IPS-15b (cell line): ENCODE data around the gene NOPCHAP1.
A peak's percentile ranks its signal among the peaks of the same experiment; 100 is the strongest.
"Not testable (repeated sequence)": the region's sequence is repeated elsewhere in the genome, so short reads cannot be mapped to it uniquely, and the experiment has no call there.

Source experiments
- H3K27me3 ChIP-seq: one replicate; pipeline ENCODE4 v1.6.1; 2013; ENCODE audit warnings: low read length; ENCODE audit not compliant: control insufficient read depth, insufficient read depth
- H3K36me3 ChIP-seq: one replicate; pipeline ENCODE4 v1.6.1; 2013; ENCODE audit warnings: low read length; ENCODE audit not compliant: control insufficient read depth, insufficient read depth
- H3K4me1 ChIP-seq: one replicate; pipeline ENCODE4 v1.6.1; 2013; ENCODE audit warnings: mild to moderate bottlenecking, low read length; ENCODE audit not compliant: control insufficient read depth, insufficient read depth
- H3K4me3 ChIP-seq: one replicate; pipeline ENCODE4 v1.5.1; 2013; ENCODE audit warnings: low read depth, low read length
- H3K9ac ChIP-seq: one replicate; pipeline ENCODE4 v1.6.1; 2013; ENCODE audit warnings: low read depth, mild to moderate bottlenecking, low read length
- H3K9me3 ChIP-seq: one replicate; pipeline ENCODE4 v1.6.1; 2013; ENCODE audit warnings: mild to moderate bottlenecking, low read length; ENCODE audit not compliant: control insufficient read depth, insufficient read depth

NOPCHAP1 gene, protein sequence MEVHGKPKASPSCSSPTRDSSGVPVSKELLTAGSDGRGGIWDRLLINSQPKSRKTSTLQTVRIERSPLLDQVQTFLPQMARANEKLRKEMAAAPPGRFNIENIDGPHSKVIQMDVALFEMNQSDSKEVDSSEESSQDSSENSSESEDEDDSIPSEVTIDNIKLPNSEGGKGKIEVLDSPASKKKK

DNA sequence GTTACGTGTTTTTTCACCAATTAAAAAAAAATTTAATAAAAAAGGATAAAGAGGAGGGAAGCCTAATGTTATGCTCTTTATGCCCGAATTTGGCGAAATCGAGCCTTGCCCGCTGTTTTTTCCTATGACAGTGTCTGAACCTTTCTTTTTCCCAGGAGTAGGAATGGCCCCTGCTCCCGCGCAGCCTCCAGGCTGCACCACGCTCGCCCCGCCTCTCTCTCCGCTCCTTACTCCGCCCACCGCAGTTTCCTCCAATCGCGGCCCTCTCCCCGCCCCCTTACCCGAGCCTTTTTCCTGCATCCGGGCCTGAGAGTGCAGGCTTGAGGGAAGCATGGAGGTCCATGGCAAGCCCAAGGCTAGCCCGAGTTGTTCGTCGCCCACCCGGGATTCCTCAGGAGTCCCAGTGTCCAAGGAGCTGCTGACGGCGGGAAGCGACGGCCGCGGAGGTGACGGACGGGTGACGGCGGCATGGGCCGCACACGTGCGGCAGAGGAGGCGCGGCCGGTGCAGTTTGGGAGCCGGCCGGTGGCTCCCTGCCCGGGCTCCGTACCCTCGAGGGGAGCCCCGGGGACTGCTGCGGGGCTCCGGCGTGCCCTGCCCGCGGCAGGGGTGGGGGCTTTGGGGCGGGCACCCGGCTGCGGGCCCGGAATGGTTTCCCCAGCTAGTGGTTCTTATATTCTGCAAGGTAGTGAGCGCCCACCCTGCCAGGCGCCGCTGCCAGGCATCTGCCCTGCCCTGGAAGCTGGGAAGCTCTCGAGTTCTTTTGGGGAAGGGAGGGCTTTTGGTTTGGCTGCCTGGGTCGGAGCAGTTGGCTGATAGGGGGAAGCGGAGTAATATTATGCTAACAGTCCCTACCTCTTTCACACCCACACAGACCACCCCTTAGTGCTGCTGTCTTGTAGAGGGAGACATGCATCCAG, at the start of gene NOPCHAP1:
NOPCHAP1 (plus strand) TSS at position 295 of the 920 bp plus-strand sequence; CDS start at position 332, 37 bp downstream.
- Histone ChIP-seq H3K36me3 (no peaks in the 10 kb centered on the region), H3K9ac (peak within 1 kb of the TSS; percentile 87), H3K4me1 (peaks cover 3% of the 10 kb centered on the region), H3K27me3 (no peaks in the 10 kb centered on the region), H3K9me3 (no peaks in the 10 kb centered on the region), H3K4me3 (peak within 1 kb of the TSS; percentile 90)

DNA sequence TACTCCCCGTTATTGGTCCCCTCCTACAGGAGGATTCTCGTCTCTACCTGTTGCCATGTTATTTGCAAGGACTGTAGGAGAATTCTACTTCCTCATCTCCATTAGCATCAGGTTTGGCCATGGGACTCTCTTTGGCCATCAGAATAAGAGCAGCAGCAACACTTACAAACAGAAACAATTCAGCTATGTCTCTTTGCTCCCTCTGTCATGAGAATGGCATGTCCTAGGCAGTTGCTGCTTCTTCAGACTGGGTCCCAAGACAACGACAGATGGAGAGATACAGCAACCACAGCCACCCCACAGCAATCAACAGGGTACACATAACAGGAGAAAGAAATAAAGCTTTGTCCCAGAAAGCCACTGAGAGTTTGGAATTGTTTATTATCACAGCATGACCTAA, 47.7 kb upstream of the NOPCHAP1 start:
- Histone ChIP-seq H3K9ac (no peak overlapping the region), H3K9me3 (no peaks in the 10 kb centered on the region), H3K4me1 (no peaks in the 10 kb centered on the region), H3K27me3 (no peaks in the 10 kb centered on the region), H3K36me3 (no peaks in the 10 kb centered on the region), H3K4me3 (no peak overlapping the region)

DNA sequence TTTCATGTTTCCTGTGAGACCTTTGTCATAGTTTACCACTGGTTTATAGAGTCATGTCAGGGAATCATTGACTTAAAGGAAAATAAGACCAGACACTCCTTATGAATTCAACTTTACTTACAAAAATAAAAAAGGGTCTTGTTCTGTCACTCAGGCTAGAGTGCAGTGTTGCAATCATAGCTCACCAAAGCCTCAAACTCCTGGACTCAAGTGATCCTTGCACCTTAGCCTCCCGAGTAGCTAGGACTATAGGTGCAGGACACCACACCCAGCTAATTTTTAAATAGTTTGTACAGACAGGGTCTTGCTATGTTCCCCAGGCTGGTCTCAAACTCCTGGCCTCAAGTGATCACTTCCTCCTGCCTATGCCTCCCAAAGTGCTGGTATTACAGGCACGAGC, 47.0 kb upstream of the NOPCHAP1 start:
- H3K4me1 ChIP-seq = no peaks in the 10 kb centered on the region
- H3K36me3 ChIP-seq = no peaks in the 10 kb centered on the region
- no peak overlapping the region for H3K9ac ChIP-seq
- no peaks in the 10 kb centered on the region for H3K9me3 ChIP-seq
- no peak overlapping the region for H3K4me3 ChIP-seq
- H3K27me3 ChIP-seq = no peaks in the 10 kb centered on the region

DNA sequence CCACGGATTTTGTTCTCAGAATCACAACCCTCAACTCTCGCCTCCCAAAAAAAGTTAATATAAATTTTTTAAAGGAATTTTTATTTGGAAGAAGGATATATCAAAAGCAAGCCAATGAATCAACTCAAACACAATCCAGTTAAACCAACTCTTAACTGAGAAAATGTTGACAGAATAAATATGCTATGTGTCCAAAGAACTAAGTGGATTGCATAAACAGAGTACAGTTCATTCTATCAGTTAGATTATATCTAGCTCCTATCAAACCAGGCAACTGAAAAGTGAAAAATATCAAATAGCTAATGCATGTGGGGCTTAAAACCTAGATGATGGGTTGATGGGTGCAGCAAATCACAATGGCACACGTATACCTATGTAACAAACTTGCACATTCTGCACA, 44.7 kb upstream of the NOPCHAP1 start:
- Histone ChIP-seq H3K4me1 (no peaks in the 10 kb centered on the region), H3K27me3 (no peaks in the 10 kb centered on the region), H3K9ac (no peak overlapping the region), H3K9me3 (no peaks in the 10 kb centered on the region), H3K36me3 (no peaks in the 10 kb centered on the region), H3K4me3 (no peak overlapping the region)

DNA sequence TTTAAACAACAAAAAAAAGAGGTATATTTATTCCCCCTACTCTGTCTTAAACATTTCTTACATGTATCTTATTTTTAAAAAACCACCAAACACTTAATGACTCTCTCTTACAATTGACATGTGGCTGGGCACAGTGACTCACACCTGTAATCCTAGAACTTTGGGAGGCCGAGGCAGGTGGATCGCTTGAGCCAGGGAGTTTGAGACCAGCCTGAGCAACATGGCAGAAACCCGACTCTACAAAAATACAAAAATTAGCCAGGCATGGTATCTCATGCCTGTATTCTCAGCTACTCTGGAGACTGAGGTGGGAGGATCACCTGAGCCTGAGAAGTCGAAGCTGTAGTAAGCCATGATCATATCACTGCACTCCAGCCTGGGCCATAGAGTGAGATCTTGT, 44.0 kb upstream of the NOPCHAP1 start:
- no peak overlapping the region for H3K9ac ChIP-seq
- no peaks in the 10 kb centered on the region for H3K4me1 ChIP-seq
- no peaks in the 10 kb centered on the region for H3K9me3 ChIP-seq
- H3K4me3 ChIP-seq = no peak overlapping the region
- H3K36me3 ChIP-seq = no peaks in the 10 kb centered on the region
- H3K27me3 ChIP-seq = no peaks in the 10 kb centered on the region

DNA sequence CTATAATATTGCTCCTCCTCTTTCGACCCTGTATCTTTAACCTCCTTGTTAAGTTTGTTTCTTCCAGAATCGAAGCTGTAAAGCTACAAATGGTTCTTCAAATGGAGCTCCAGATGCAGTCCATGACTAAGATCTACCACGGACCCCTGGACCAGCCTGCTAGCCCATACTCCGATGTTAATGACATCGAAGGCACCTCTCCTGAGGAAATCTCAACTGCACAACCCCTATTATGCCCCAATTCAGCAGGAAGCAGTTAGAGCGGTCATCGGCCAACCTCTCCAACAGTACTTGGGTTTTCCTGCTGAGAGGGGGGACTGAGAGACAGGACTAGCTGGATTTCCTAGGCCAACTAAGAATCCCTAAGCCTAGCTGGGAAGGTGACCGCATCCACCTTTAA, 42.7 kb upstream of the NOPCHAP1 start:
- not testable (repeated sequence) for H3K4me3 ChIP-seq, H3K4me1 ChIP-seq

DNA sequence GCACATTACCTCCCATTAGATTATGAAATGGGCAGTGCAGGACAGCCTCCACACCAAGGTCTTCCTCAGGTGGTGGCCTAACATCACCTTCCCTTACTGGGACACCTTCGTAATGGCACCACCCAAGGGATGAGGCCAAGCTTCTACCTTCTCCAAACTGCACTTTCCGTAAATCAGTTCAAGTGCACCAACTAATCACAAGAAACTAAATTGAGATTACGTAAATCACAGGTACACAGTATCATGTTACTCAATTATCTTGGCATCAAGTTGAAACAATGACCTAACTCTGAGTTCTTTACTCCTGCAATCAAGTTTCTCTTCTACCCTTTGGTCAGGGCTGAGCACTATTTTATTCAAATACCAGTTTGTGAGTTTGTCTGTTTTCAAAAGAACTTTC, 41.9 kb upstream of the NOPCHAP1 start:
- Histone ChIP-seq H3K36me3 (no peaks in the 10 kb centered on the region), H3K4me1 (no peaks in the 10 kb centered on the region), H3K27me3 (no peaks in the 10 kb centered on the region), H3K4me3 (no peak overlapping the region), H3K9ac (no peak overlapping the region), H3K9me3 (no peaks in the 10 kb centered on the region)

More for the DNA sequence above, 42.7 kb upstream of the NOPCHAP1 start:
- not testable (repeated sequence) for H3K27me3 ChIP-seq, H3K9ac ChIP-seq, H3K36me3 ChIP-seq, H3K9me3 ChIP-seq

DNA sequence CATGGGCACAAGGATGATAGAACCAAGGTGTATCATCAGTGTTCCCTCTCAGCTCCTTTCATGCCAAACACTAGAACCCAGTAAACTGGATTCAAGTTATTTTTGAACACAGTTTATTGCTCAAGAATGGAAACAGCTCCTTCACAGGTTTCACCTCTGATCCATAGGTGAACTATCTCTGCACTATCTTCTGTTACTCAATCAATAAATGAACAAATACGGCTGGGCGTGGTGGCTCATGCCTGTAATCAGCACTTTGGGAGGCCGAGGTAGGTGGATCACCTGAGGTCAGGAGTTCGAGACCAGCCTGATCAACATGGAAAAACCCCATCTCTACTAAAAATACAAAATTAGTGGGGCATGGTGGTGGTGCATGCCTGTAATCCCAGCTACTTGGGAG, 37.4 kb upstream of the NOPCHAP1 start:
- H3K4me1 ChIP-seq, H3K9me3 ChIP-seq, H3K36me3 ChIP-seq, H3K4me3 ChIP-seq, H3K27me3 ChIP-seq, H3K9ac ChIP-seq: not testable (repeated sequence)

DNA sequence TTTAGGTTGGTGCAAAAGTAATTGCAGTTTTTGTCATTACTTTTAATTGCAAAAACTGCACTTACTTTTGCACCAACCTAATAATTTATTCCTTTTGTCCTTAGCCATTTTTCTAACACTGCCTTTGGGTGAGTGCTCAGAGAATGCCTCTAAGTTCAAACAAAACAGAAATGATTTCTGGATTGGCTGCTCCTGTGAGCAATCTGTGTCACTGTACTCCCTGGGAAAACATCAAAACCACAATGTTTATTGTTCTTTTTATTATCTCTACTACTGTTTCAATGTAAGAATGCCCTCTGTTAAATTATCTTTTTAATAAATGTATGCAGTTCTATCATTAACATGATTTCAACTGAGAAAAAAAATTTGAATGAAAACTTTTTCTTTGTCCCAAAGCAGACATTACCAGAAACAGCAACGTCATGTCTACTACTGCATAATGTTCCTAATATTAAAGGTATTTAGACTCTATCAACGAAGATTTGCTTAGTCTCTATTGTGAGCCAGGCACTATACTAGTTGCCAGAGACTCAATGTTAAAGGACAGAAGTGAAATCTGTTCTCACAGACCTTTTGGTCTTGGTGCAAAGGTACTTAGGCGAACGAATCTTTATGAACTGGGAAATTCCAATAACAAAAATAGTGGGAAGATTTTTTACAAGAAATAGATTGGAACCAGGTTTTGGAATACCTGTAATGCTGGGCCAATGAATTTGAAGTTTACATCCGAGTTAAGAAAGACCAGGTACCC, 34.2 kb upstream of the NOPCHAP1 start:
- H3K9ac ChIP-seq = no peak overlapping the region
- no peak overlapping the region for H3K4me3 ChIP-seq
- H3K9me3 ChIP-seq = no peaks in the 10 kb centered on the region
- H3K4me1 ChIP-seq = no peaks in the 10 kb centered on the region
- H3K27me3 ChIP-seq = peaks cover 5% of the 10 kb centered on the region
- H3K36me3 ChIP-seq = no peaks in the 10 kb centered on the region

DNA sequence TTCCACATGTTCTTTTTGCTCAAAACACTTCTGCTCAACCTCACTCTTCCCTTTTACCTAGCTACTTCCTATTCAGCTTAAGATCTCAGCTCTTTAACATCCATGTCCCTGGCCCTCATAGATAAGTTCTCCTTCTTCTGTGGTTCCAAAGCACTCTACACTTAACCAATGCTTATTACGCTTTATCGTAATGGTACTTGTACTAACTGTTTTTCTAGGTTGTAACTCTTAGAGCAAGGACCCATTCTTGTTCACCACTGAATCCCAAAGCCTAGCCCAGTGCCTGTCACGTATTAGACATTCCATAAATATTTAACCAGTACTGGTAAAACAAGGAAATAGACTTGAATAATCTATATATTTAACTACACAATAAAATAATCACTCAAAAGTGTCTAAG, 33.3 kb upstream of the NOPCHAP1 start:
- Histone ChIP-seq H3K4me1 (no peaks in the 10 kb centered on the region), H3K9me3 (no peaks in the 10 kb centered on the region), H3K4me3 (no peak overlapping the region), H3K27me3 (peaks cover 10% of the 10 kb centered on the region), H3K36me3 (no peaks in the 10 kb centered on the region), H3K9ac (no peak overlapping the region)

DNA sequence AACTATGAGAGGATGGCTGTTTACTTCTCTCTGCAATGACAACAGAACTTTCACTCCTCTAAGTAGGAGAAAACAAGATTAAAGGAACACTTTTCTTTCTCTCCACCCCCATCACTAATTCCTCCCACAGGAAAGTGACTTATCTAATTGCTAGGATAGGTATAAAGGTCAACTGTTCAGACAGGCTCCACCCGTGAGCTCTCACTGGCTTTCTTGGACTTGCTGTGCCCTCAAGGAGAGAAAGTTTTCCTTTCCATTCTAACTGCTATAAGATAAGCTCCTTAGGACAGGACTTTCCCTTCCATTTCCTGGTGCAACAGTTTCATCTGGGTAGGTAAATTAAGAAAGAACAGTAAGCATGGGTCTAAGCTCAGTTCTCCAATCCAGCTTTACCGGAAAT, 32.8 kb upstream of the NOPCHAP1 start:
- Histone ChIP-seq H3K36me3 (no peaks in the 10 kb centered on the region), H3K4me3 (no peak overlapping the region), H3K27me3 (peaks cover 10% of the 10 kb centered on the region), H3K9me3 (no peaks in the 10 kb centered on the region), H3K9ac (no peak overlapping the region), H3K4me1 (no peaks in the 10 kb centered on the region)
